Activated CD8-positive, alpha-beta memory T cell treated with anti-CD3 and anti-CD28 coated beads, Interleukin-2, amount 10 ng/mL, durations not matched to agents 7 days and 5 days (primary cell): Measurements from ENCODE around the gene GIN1. TPM values are rescaled to one million over a fixed set of nuclear protein-coding genes. Genes with fewer than 3 reads are reported as not detected.
A peak's percentile ranks its signal among the peaks of the same experiment; 100 is the strongest.
"Not testable (repeated sequence)": the region's sequence is repeated elsewhere in the genome, so short reads cannot be mapped to it uniquely, and the experiment has no call there.

ENCODE experiments used
- ATAC-seq: fragments of 150-1000 bp; cut with Tn5 transposase; one replicate; pipeline ENCODE4 v1.10.0; 2021; ENCODE audit warnings: moderate library complexity
- CTCF ChIA-PET: fragments of 350-600 bp; sonication (Branson Sonifier 250); formaldehyde crosslinking; loops from one replicate; lab custom pipeline; 2021; ENCODE audit warnings: antibody characterized with exemption; lab: Charles Lee
- DNase-seq: peaks from one replicate; pipeline ENCODE4 v3.0.0-alpha.2; 2020
- H3K27ac Mint-ChIP-seq: one replicate; pipeline ENCODE4 v1.8.0; 2021; ENCODE audit warnings: mild to moderate bottlenecking, mixed read lengths
- H3K27me3 Mint-ChIP-seq: one replicate; pipeline ENCODE4 v1.8.0; 2021; ENCODE audit warnings: mixed read lengths
- H3K36me3 Mint-ChIP-seq: one replicate; pipeline ENCODE4 v1.8.0; 2021; ENCODE audit warnings: mild to moderate bottlenecking, mixed read lengths
- H3K4me1 Mint-ChIP-seq: one replicate; pipeline ENCODE4 v1.8.0; 2021; ENCODE audit warnings: mixed read lengths
- H3K4me3 Mint-ChIP-seq: one replicate; pipeline ENCODE4 v1.8.0; 2021; ENCODE audit warnings: mild to moderate bottlenecking, moderate library complexity, mixed read lengths
- H3K9me3 Mint-ChIP-seq: one replicate; pipeline ENCODE4 v1.8.0; 2022; ENCODE audit warnings: low read depth, mixed read lengths
- total RNA-seq, 2 experiments: library from RNA; stranded (reverse); gene quantifications; one replicate each; pipeline ENCODE4 v1.2.3, GENCODE V29; 2021

GIN1 gene
- 10 to 100 TPM; 10.1 to 10.8 TPM for total RNA-seq

GRCh38 chr5:103119765-103120606, at the start of gene GIN1, which contains the start of gene PPIP5K2:
GIN1 (minus strand) TSS chr5:103120138; CDS start chr5:103108707, 11,431 bp downstream.
PPIP5K2 (plus strand) TSS chr5:103120301; CDS start chr5:103129590, 9,289 bp downstream.
- Mint-ChIP-seq H3K27me3 (no peaks in the 10 kb centered on the region), H3K4me1 (peaks cover 41% of the 10 kb centered on the region), H3K4me3 (peak within 1 kb of the TSS; percentile 81), H3K36me3 (peaks cover 13% of the 10 kb centered on the region), H3K27ac (peak within 1 kb of the TSS; percentile 98), H3K9me3 (no peaks in the 10 kb centered on the region)
- DNase-seq (peak; percentile 98), ATAC-seq (peak; percentile 91)
- CTCF ChIA-PET: interaction anchor here (1.0 to 1.8 kb wide), 6 partner anchors 17 to 357 kb away, joined by 3 to 5 read pairs (median 3); partner anchors contain the start of gene MACIR

- H3K4me3 Mint-ChIP-seq: no peak overlapping the region
- no peak overlapping the region for H3K27ac Mint-ChIP-seq
- peaks cover 32% of the 10 kb centered on the region for H3K36me3 Mint-ChIP-seq
- H3K27me3 Mint-ChIP-seq: no peaks in the 10 kb centered on the region
- peaks cover 9% of the 10 kb centered on the region for H3K4me1 Mint-ChIP-seq
- H3K9me3 Mint-ChIP-seq: no peaks in the 10 kb centered on the region
- DNase-seq (no peak), ATAC-seq (no peak)
- CTCF ChIA-PET: no interaction called here
These were observed 46.8 kb upstream of the GIN1 start for GRCh38 chr5:103166706-103167105.

GRCh38 chr5:103151156-103151555, 31.2 kb upstream of the GIN1 start:
- H3K36me3 Mint-ChIP-seq: peaks cover 14% of the 10 kb centered on the region
- no peak overlapping the region for H3K27ac Mint-ChIP-seq
- H3K27me3 Mint-ChIP-seq: no peaks in the 10 kb centered on the region
- no peak overlapping the region for H3K4me3 Mint-ChIP-seq
- ATAC-seq: no peak
- H3K4me1 Mint-ChIP-seq: no peaks in the 10 kb centered on the region
- no peaks in the 10 kb centered on the region for H3K9me3 Mint-ChIP-seq
- CTCF ChIA-PET: no interaction called here
- no peak for DNase-seq

GRCh38 chr5:103148213-103148612, 28.3 kb upstream of the GIN1 start:
- Mint-ChIP-seq H3K27ac (no peak overlapping the region), H3K36me3 (peaks cover 9% of the 10 kb centered on the region), H3K4me1 (no peaks in the 10 kb centered on the region), H3K4me3 (no peak overlapping the region), H3K27me3 (no peaks in the 10 kb centered on the region), H3K9me3 (no peaks in the 10 kb centered on the region)
- ATAC-seq (no peak), DNase-seq (no peak)
- CTCF ChIA-PET: interaction anchor here (1.5 kb wide), 1 partner anchor 9 kb away, joined by 3 read pairs; no protein-coding TSS in a partner anchor

GRCh38 chr5:103145196-103145595, 25.3 kb upstream of the GIN1 start:
- Mint-ChIP-seq H3K9me3 (no peaks in the 10 kb centered on the region), H3K27ac (no peak overlapping the region), H3K36me3 (peaks cover 16% of the 10 kb centered on the region), H3K4me3 (no peak overlapping the region), H3K27me3 (no peaks in the 10 kb centered on the region), H3K4me1 (no peaks in the 10 kb centered on the region)
- CTCF ChIA-PET: no interaction called here
- ATAC-seq (no peak), DNase-seq (no peak)

GRCh38 chr5:103142132-103142531, 22.2 kb upstream of the GIN1 start:
- H3K4me1 Mint-ChIP-seq, H3K27ac Mint-ChIP-seq, H3K9me3 Mint-ChIP-seq, H3K4me3 Mint-ChIP-seq, ATAC-seq, DNase-seq, H3K27me3 Mint-ChIP-seq: not testable (repeated sequence)
- CTCF ChIA-PET: interaction anchor here (1.3 kb wide), 1 partner anchor 461 kb away, joined by 3 read pairs; no protein-coding TSS in a partner anchor
- H3K36me3 Mint-ChIP-seq: peaks cover 23% of the 10 kb centered on the region

- peaks cover 2% of the 10 kb centered on the region for H3K4me1 Mint-ChIP-seq
- ATAC-seq (peak; percentile 96), DNase-seq (peak; percentile 85)
- CTCF ChIA-PET: interaction anchor here (0.7 to 2.5 kb wide), 16 partner anchors 8 to 555 kb away, joined by 3 to 14 read pairs (median 4); partner anchors contain the start of gene MACIR
- H3K36me3 Mint-ChIP-seq: peaks cover 29% of the 10 kb centered on the region
- H3K27ac Mint-ChIP-seq: no peak overlapping the region
- H3K27me3 Mint-ChIP-seq: no peaks in the 10 kb centered on the region
- H3K4me3 Mint-ChIP-seq: no peak overlapping the region
- no peaks in the 10 kb centered on the region for H3K9me3 Mint-ChIP-seq
These were observed 19.4 kb upstream of the GIN1 start for GRCh38 chr5:103139264-103139865.

- no peak overlapping the region for H3K27ac Mint-ChIP-seq
- CTCF ChIA-PET: interaction anchor here (0.8 to 2.5 kb wide), 8 partner anchors 17 to 457 kb away, joined by 3 to 14 read pairs (median 4); partner anchors contain the start of genes GIN1 and PPIP5K2
- no peaks in the 10 kb centered on the region for H3K27me3 Mint-ChIP-seq
- H3K9me3 Mint-ChIP-seq: no peaks in the 10 kb centered on the region
- no peak for DNase-seq
- peaks cover 7% of the 10 kb centered on the region for H3K4me1 Mint-ChIP-seq
- peaks cover 27% of the 10 kb centered on the region for H3K36me3 Mint-ChIP-seq
- H3K4me3 Mint-ChIP-seq: no peak overlapping the region
- ATAC-seq: no peak
These were observed 18.3 kb upstream of the GIN1 start for GRCh38 chr5:103138202-103138690.

- DNase-seq (no peak), ATAC-seq (no peak)
- H3K36me3 Mint-ChIP-seq: peaks cover 25% of the 10 kb centered on the region
- no peak overlapping the region for H3K27ac Mint-ChIP-seq
- CTCF ChIA-PET: interaction anchor here (1.2 to 1.6 kb wide), 2 partner anchors 77 to 89 kb away, joined by 3 to 4 read pairs; no protein-coding TSS in a partner anchor
- no peaks in the 10 kb centered on the region for H3K27me3 Mint-ChIP-seq
- H3K4me1 Mint-ChIP-seq: peaks cover 17% of the 10 kb centered on the region
- no peaks in the 10 kb centered on the region for H3K9me3 Mint-ChIP-seq
- no peak overlapping the region for H3K4me3 Mint-ChIP-seq
These were observed 15.5 kb upstream of the GIN1 start for GRCh38 chr5:103135461-103135860.

- no peaks in the 10 kb centered on the region for H3K9me3 Mint-ChIP-seq
- peaks cover 21% of the 10 kb centered on the region for H3K36me3 Mint-ChIP-seq
- no peak overlapping the region for H3K27ac Mint-ChIP-seq
- CTCF ChIA-PET: interaction anchor here (1.6 kb wide), 1 partner anchor 91 kb away, joined by 4 read pairs; no protein-coding TSS in a partner anchor
- H3K4me3 Mint-ChIP-seq: no peak overlapping the region
- H3K4me1 Mint-ChIP-seq: peaks cover 21% of the 10 kb centered on the region
- no peaks in the 10 kb centered on the region for H3K27me3 Mint-ChIP-seq
- DNase-seq (no peak), ATAC-seq (no peak)
These were observed 13.3 kb upstream of the GIN1 start for GRCh38 chr5:103133231-103133630.

- peak overlapping the region; percentile 25 for H3K4me3 Mint-ChIP-seq
- H3K36me3 Mint-ChIP-seq: peaks cover 21% of the 10 kb centered on the region
- H3K27me3 Mint-ChIP-seq: no peaks in the 10 kb centered on the region
- H3K27ac Mint-ChIP-seq: peak overlapping the region; percentile 31
- CTCF ChIA-PET: interaction anchor here (1.6 kb wide), 1 partner anchor 92 kb away, joined by 4 read pairs; no protein-coding TSS in a partner anchor
- ATAC-seq: peak; percentile 53
- H3K9me3 Mint-ChIP-seq: no peaks in the 10 kb centered on the region
- DNase-seq: no peak
- peaks cover 22% of the 10 kb centered on the region for H3K4me1 Mint-ChIP-seq
These were observed 12.7 kb upstream of the GIN1 start for GRCh38 chr5:103132684-103133083.

GRCh38 chr5:103128202-103128601, 8.3 kb upstream of the GIN1 start:
- no peak overlapping the region for H3K4me3 Mint-ChIP-seq
- DNase-seq (no peak), ATAC-seq (no peak)
- CTCF ChIA-PET: interaction anchor here (1.0 to 1.1 kb wide), 2 partner anchors 96 to 447 kb away, joined by 3 read pairs; no protein-coding TSS in a partner anchor
- no peak overlapping the region for H3K27ac Mint-ChIP-seq
- H3K4me1 Mint-ChIP-seq: peaks cover 17% of the 10 kb centered on the region
- peaks cover 26% of the 10 kb centered on the region for H3K36me3 Mint-ChIP-seq
- no peaks in the 10 kb centered on the region for H3K27me3 Mint-ChIP-seq
- H3K9me3 Mint-ChIP-seq: no peaks in the 10 kb centered on the region

GRCh38 chr5:103127292-103127817, 7.4 kb upstream of the GIN1 start:
- Mint-ChIP-seq H3K36me3 (peaks cover 27% of the 10 kb centered on the region), H3K27ac (no peak overlapping the region), H3K27me3 (no peaks in the 10 kb centered on the region), H3K4me1 (peaks cover 18% of the 10 kb centered on the region), H3K4me3 (no peak overlapping the region), H3K9me3 (no peaks in the 10 kb centered on the region)
- CTCF ChIA-PET: no interaction called here
- ATAC-seq: no peak
- DNase-seq: no peak
